ENCODE measurements around the gene C12orf43.

DNA sequence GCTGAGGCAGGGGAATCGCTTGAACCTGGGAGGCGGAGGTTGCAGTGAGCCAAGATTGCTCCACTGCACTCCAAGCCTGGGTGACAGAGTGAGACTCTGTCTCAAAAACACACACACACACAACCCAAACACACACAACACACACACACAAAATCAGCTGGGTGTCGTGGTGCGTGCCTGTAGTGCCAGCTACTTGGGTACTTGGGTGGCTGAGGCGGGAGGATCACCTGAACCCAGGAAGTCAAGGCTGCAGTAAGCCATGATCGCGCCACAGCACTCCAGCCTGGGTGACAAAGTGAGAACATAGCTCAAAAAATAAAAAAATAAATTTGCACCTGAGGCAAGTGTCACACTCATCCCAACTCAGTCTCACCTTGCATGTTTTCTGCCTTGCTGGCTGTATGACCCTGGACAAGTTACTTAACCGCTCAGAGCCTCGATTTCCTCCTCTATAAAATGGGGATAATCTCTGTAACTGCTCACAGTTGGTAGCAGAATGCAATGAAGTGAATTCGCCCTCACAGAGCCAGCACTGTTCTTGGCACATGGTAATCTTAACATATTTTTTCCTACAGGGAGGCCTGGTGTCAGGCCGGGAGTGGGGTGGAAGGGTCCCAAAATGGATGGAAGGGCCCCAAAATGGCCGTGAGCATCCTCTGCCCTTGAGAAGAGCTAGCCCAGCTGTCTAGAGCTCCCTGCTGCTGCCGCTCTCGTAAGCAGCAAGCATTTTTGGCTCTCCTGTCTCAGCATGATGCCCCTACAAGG lies 38.6 kb downstream of the C12orf43 start:
- TF ChIP-seq, protein P1, sequence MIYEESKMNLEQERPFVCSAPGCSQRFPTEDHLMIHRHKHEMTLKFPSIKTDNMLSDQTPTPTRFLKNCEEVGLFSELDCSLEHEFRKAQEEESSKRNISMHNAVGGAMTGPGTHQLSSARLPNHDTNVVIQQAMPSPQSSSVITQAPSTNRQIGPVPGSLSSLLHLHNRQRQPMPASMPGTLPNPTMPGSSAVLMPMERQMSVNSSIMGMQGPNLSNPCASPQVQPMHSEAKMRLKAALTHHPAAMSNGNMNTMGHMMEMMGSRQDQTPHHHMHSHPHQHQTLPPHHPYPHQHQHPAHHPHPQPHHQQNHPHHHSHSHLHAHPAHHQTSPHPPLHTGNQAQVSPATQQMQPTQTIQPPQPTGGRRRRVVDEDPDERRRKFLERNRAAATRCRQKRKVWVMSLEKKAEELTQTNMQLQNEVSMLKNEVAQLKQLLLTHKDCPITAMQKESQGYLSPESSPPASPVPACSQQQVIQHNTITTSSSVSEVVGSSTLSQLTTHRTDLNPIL (CRISPR knock-in tag; IDR thresholded peaks at IDR 0.05; ENCODE audit: low read depth): no peak
- TF ChIP-seq, protein P2, sequence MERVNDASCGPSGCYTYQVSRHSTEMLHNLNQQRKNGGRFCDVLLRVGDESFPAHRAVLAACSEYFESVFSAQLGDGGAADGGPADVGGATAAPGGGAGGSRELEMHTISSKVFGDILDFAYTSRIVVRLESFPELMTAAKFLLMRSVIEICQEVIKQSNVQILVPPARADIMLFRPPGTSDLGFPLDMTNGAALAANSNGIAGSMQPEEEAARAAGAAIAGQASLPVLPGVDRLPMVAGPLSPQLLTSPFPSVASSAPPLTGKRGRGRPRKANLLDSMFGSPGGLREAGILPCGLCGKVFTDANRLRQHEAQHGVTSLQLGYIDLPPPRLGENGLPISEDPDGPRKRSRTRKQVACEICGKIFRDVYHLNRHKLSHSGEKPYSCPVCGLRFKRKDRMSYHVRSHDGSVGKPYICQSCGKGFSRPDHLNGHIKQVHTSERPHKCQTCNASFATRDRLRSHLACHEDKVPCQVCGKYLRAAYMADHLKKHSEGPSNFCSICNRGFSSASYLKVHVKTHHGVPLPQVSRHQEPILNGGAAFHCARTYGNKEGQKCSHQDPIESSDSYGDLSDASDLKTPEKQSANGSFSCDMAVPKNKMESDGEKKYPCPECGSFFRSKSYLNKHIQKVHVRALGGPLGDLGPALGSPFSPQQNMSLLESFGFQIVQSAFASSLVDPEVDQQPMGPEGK (CRISPR knock-in tag; IDR thresholded peaks at IDR 0.05; ENCODE audit: borderline replicate concordance): no peak
- TF ChIP-seq BACH2 (CRISPR knock-in tag; IDR thresholded peaks at IDR 0.05; ENCODE audit: borderline replicate concordance) (no peak), ZFP3 (CRISPR knock-in tag; IDR thresholded peaks at IDR 0.05) (no peak), ESRRG (CRISPR knock-in tag; IDR thresholded peaks at IDR 0.05) (no peak), RARB (CRISPR knock-in tag; IDR thresholded peaks at IDR 0.05) (no peak), TCF4 (CRISPR knock-in tag; IDR thresholded peaks at IDR 0.05; ENCODE audit: borderline replicate concordance) (no peak), ARNTL (CRISPR knock-in tag; IDR thresholded peaks at IDR 0.05; ENCODE audit: borderline replicate concordance, low read depth) (no peak), SNAI2 (CRISPR knock-in tag; IDR thresholded peaks at IDR 0.05) (no peak), ZFP30 (CRISPR knock-in tag; IDR thresholded peaks at IDR 0.05) (no peak), OSR1 (CRISPR knock-in tag; IDR thresholded peaks at IDR 0.05) (no peak), ZNF565 (CRISPR knock-in tag; conservative IDR thresholded peaks at IDR 0.05; ENCODE audit: low read depth) (no peak)
- TF ChIP-seq, protein P3, sequence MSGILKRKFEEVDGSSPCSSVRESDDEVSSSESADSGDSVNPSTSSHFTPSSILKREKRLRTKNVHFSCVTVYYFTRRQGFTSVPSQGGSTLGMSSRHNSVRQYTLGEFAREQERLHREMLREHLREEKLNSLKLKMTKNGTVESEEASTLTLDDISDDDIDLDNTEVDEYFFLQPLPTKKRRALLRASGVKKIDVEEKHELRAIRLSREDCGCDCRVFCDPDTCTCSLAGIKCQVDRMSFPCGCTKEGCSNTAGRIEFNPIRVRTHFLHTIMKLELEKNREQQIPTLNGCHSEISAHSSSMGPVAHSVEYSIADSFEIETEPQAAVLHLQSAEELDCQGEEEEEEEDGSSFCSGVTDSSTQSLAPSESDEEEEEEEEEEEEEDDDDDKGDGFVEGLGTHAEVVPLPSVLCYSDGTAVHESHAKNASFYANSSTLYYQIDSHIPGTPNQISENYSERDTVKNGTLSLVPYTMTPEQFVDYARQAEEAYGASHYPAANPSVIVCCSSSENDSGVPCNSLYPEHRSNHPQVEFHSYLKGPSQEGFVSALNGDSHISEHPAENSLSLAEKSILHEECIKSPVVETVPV (CRISPR knock-in tag; IDR thresholded peaks at IDR 0.05): no peak

All from SK-N-SH treated with all-trans-retinoic acid at 6 μM for 48 hours (cell line).